SK-N-SH treated with all-trans-retinoic acid at 6 μM for 48 hours (cell line): ENCODE measurements around the gene MPPED1.

Experiments used
- ARNTL ChIP-seq: fragments of 450-650 bp; formaldehyde crosslinking; IDR thresholded peaks from 2 replicates; pipeline ENCODE4 v1.5.0; 2020; ENCODE audit warnings: low read depth, mild to moderate bottlenecking, moderate library complexity, borderline replicate concordance
- BACH2 ChIP-seq: fragments of 250-450 bp; sonication (Bioruptor Pico); IDR thresholded peaks from 2 replicates; pipeline ENCODE4 v1.9.0; 2021; ENCODE audit warnings: mild to moderate bottlenecking, borderline replicate concordance
- CSDC2 ChIP-seq: fragments of 250-450 bp; sonication (Bioruptor Pico); IDR thresholded peaks from 2 replicates; pipeline ENCODE4 v1.5.0; 2020; ENCODE audit warnings: mild to moderate bottlenecking, moderate library complexity
- GLIS3 ChIP-seq: fragments of 250-450 bp; sonication (Bioruptor Pico); IDR thresholded peaks from 2 replicates; pipeline ENCODE4 v1.5.0; 2020; ENCODE audit warnings: mild to moderate bottlenecking, moderate library complexity
- ISL1 ChIP-seq: fragments of 250-450 bp; sonication (Bioruptor Pico); IDR thresholded peaks from 2 replicates; pipeline ENCODE4 v2.1.2; 2022; ENCODE audit warnings: mild to moderate bottlenecking, moderate library complexity
- RARB ChIP-seq: fragments of 250-450 bp; sonication (Bioruptor Pico); IDR thresholded peaks from 2 replicates; pipeline ENCODE4 v1.8.0; 2021; ENCODE audit warnings: mild to moderate bottlenecking, moderate library complexity
- TOX ChIP-seq: fragments of 250-450 bp; sonication (Bioruptor Pico); IDR thresholded peaks from 2 replicates; pipeline ENCODE4 v1.8.0; 2021; ENCODE audit warnings: mild to moderate bottlenecking, moderate library complexity, borderline replicate concordance
- ZC3H10 ChIP-seq: fragments of 250-450 bp; sonication (Bioruptor Pico); IDR thresholded peaks from 2 replicates; pipeline ENCODE4 v1.5.1; 2021; ENCODE audit warnings: mild to moderate bottlenecking, moderate library complexity
- ZFP3 ChIP-seq: fragments of 250-450 bp; sonication (Bioruptor Pico); IDR thresholded peaks from 2 replicates; pipeline ENCODE4 v1.5.0; 2020; ENCODE audit warnings: mild to moderate bottlenecking, moderate library complexity
- ZFP30 ChIP-seq: fragments of 450-650 bp; formaldehyde crosslinking; IDR thresholded peaks from 2 replicates; pipeline ENCODE4 v1.5.0; 2022; ENCODE audit warnings: mild to moderate bottlenecking, moderate library complexity
- ZNF565 ChIP-seq: fragments of 450-650 bp; formaldehyde crosslinking; conservative IDR thresholded peaks from 2 replicates; pipeline ENCODE4 v1.5.0; 2020; ENCODE audit warnings: low read depth, mild to moderate bottlenecking, moderate library complexity
- ZNF8 ChIP-seq: fragments of 450-650 bp; formaldehyde crosslinking; IDR thresholded peaks from 2 replicates; pipeline ENCODE4 v1.5.0; 2020; ENCODE audit warnings: mild to moderate bottlenecking, moderate library complexity
- TF ChIP-seq, protein P1 (sequence below): fragments of 250-450 bp; sonication (Bioruptor Pico); IDR thresholded peaks from 2 replicates; pipeline ENCODE4 v1.8.0; 2020; ENCODE audit warnings: mild to moderate bottlenecking, moderate library complexity, borderline replicate concordance
- TF ChIP-seq, protein P2 (sequence below): fragments of 250-450 bp; sonication (Bioruptor Pico); IDR thresholded peaks from 2 replicates; pipeline ENCODE4 v1.5.1; 2021; ENCODE audit warnings: mild to moderate bottlenecking, moderate library complexity

DNA sequence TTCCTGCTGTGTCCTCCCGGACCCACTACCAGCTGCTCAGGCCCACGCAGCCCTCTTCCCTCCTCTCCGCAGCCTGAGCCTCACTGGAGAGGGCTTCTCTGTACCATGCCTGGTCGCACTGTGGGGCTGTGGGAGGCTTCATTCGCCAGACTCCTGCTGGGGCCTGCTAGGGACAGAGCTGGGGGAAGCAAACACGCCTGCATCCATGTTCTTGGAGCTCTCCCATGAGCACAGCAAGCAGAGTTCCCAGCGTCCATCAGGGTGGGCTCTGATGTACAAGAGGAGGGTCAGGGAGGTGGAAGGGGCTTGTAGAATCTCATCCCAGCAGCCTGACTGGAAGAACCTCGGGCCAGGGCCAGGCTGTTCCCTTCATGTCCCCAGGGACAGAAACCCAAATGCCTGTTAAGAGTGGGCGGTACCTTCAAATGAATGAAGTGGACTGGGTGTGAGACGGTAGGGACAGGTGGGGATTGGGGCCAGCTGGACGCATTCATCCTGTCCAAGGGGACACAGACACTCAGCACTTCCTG, 59.9 kb downstream of the MPPED1 start:
- TF ChIP-seq ZFP3 (CRISPR knock-in tag) (no peak), ARNTL (CRISPR knock-in tag) (no peak), ZC3H10 (no peak), CSDC2 (CRISPR knock-in tag) (no peak), TOX (no peak), RARB (no peak), ZNF8 (CRISPR knock-in tag) (no peak), ZNF565 (CRISPR knock-in tag) (no peak), ISL1 (CRISPR knock-in tag) (no peak), ZFP30 (no peak), GLIS3 (CRISPR knock-in tag) (no peak), BACH2 (no peak)
- TF ChIP-seq, protein P1, sequence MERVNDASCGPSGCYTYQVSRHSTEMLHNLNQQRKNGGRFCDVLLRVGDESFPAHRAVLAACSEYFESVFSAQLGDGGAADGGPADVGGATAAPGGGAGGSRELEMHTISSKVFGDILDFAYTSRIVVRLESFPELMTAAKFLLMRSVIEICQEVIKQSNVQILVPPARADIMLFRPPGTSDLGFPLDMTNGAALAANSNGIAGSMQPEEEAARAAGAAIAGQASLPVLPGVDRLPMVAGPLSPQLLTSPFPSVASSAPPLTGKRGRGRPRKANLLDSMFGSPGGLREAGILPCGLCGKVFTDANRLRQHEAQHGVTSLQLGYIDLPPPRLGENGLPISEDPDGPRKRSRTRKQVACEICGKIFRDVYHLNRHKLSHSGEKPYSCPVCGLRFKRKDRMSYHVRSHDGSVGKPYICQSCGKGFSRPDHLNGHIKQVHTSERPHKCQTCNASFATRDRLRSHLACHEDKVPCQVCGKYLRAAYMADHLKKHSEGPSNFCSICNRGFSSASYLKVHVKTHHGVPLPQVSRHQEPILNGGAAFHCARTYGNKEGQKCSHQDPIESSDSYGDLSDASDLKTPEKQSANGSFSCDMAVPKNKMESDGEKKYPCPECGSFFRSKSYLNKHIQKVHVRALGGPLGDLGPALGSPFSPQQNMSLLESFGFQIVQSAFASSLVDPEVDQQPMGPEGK (CRISPR knock-in tag) = no peak
- TF ChIP-seq, protein P2, sequence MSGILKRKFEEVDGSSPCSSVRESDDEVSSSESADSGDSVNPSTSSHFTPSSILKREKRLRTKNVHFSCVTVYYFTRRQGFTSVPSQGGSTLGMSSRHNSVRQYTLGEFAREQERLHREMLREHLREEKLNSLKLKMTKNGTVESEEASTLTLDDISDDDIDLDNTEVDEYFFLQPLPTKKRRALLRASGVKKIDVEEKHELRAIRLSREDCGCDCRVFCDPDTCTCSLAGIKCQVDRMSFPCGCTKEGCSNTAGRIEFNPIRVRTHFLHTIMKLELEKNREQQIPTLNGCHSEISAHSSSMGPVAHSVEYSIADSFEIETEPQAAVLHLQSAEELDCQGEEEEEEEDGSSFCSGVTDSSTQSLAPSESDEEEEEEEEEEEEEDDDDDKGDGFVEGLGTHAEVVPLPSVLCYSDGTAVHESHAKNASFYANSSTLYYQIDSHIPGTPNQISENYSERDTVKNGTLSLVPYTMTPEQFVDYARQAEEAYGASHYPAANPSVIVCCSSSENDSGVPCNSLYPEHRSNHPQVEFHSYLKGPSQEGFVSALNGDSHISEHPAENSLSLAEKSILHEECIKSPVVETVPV = no peak
